ENCODE results near the gene TGFB1.

Gene TGFB1

GRCh38 chr19:41366089-41366488 lies 12.4 kb upstream of the TGFB1 start:
- Histone ChIP-seq H3K27ac (ENCODE audit: low read length) (no peak overlapping the region), H3K9me3 (ENCODE audit: control insufficient read depth, low read depth, low read length) (no peaks in the 10 kb centered on the region), H3K36me3 (ENCODE audit: control insufficient read depth, low read depth, low read length) (no peaks in the 10 kb centered on the region), H3K4me1 (ENCODE audit: control insufficient read depth, low read depth, low read length) (peaks cover 3% of the 10 kb centered on the region), H3K9ac (ENCODE audit: low read length) (no peak overlapping the region), H3K4me3 (ENCODE audit: low read length) (no peak overlapping the region), H3K27me3 (ENCODE audit: control insufficient read depth, insufficient read depth, low read length) (no peaks in the 10 kb centered on the region)

DNA sequence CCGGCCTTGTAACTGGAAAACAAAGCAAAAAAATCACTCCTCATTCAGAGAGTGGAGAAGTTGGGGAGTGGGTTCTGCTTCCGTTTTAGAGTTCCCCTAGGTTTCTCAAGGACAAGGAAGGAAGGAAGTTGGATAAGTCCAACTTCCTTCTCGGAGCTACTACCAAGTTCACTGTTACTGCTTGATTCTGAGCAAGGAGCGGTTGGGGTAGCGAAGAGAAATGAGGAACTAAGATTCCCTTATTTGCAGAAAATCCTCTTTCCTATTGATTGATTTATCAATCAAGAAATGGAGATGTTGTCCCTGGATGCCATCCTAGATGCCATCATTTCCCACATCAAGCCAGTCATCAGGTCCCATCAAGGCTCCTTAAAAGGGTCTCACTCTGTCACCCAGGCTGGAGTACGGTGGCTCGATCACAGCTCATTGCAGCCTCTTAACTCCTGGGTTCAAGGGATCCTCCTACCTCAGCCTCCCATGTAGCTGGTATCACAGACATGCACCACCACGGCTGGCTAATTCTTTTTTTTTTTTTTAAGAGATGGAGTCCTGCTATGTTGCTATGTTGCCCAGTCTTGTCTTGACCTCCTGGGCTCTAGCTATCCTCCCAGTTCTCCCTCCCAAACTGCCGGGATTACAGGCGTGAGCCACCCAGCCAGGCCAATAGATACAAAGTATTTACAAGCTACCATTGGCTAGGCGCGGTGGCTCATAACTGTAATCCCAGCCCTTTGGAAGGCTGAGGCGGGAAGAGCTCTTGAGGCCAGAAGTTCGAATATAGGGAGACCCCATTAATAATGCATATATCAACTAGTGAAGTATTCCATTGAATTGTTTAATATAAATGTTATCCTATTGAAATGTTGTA lies 11.0 kb upstream of the TGFB1 start:
- Histone ChIP-seq H3K4me3 (ENCODE audit: low read length) (peak overlapping the region; percentile 98), H3K36me3 (ENCODE audit: control insufficient read depth, low read depth, low read length) (no peaks in the 10 kb centered on the region), H3K9me3 (ENCODE audit: control insufficient read depth, low read depth, low read length) (no peaks in the 10 kb centered on the region), H3K4me1 (ENCODE audit: control insufficient read depth, low read depth, low read length) (peaks cover 3% of the 10 kb centered on the region), H3K9ac (ENCODE audit: low read length) (peak overlapping the region; percentile 99), H3K27ac (ENCODE audit: low read length) (peak overlapping the region; percentile 99), H3K27me3 (ENCODE audit: control insufficient read depth, insufficient read depth, low read length) (no peaks in the 10 kb centered on the region)

GRCh38 chr19:41363753-41364523 lies 10.2 kb upstream of the TGFB1 start, which contains the start of gene B9D2:
TSS of gene B9D2 (minus strand) at chr19:41364149. CDS start at chr19:41363519, 630 bp downstream.
- Histone ChIP-seq H3K27me3 (ENCODE audit: control insufficient read depth, insufficient read depth, low read length) (no peaks in the 10 kb centered on the region), H3K4me3 (ENCODE audit: low read length) (peak within 1 kb of the TSS; percentile 98), H3K36me3 (ENCODE audit: control insufficient read depth, low read depth, low read length) (no peaks in the 10 kb centered on the region), H3K4me1 (ENCODE audit: control insufficient read depth, low read depth, low read length) (peaks cover 3% of the 10 kb centered on the region), H3K9me3 (ENCODE audit: control insufficient read depth, low read depth, low read length) (no peaks in the 10 kb centered on the region), H3K27ac (ENCODE audit: low read length) (peak within 1 kb of the TSS; percentile 99), H3K9ac (ENCODE audit: low read length) (peak within 1 kb of the TSS; percentile 99)

GRCh38 chr19:41363371-41363752 lies 9.6 kb upstream of the TGFB1 start:
- Histone ChIP-seq H3K4me1 (ENCODE audit: control insufficient read depth, low read depth, low read length) (peaks cover 3% of the 10 kb centered on the region), H3K4me3 (ENCODE audit: low read length) (peak overlapping the region; percentile 98), H3K27ac (ENCODE audit: low read length) (peak overlapping the region; percentile 99), H3K27me3 (ENCODE audit: control insufficient read depth, insufficient read depth, low read length) (no peaks in the 10 kb centered on the region), H3K9me3 (ENCODE audit: control insufficient read depth, low read depth, low read length) (no peaks in the 10 kb centered on the region), H3K9ac (ENCODE audit: low read length) (peak overlapping the region; percentile 99), H3K36me3 (ENCODE audit: control insufficient read depth, low read depth, low read length) (no peaks in the 10 kb centered on the region)

DNA sequence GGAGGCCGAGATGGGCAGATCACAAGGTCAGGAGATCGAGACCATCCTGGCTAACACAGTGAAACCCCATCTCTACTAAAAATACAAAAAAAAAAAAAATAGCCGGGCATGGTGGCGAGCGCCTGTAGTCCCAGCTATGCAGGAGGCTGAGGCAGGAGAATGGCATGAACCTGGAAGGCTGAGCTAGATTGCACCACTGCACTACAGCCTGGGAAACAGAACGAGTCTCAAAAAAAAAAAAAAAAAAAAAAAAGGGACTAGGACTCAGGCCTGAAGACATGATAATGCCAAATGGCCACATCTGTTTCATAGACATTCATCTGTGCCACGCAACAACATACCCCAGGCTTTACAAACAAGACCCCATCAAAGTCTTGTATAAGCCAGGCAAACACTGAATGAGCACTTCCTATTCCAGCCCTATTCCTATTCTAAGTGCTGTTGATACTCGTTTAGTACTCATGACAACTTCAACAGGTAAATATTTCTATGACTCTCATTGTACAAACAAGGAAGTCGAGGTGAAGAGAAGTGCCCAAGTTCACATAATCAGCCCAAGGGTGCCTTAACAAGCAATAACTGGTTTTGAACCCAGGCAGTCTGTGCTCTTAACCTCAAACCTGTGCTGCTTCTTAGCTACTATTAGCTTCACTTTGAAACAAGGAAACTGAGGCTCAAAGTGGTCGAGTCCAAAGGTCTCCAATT lies 8.6 kb upstream of the TGFB1 start:
- no peak overlapping the region for H3K9ac ChIP-seq (ENCODE audit: low read length)

DNA sequence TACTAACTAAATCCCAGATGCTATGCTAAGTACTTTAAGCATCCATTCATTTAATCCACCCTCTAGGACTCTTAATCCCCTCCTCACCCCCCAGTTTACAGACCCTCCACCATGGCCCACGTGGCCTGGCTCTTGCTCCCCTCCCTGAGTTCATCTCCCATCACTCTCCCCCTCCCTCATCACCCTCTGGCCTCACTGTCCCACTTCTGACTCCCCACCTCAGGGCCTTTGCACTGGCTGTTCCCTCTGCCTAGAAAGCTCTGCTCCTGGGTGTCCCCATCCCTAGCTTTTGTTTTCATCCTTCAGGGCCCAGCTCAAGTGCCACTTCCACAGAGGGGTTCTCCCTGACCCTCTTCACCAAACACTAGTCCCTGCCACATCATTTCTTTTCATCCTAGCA lies 6.0 kb upstream of the TGFB1 start:
- Histone ChIP-seq H3K9me3 (ENCODE audit: control insufficient read depth, low read depth, low read length) (no peaks in the 10 kb centered on the region), H3K27me3 (ENCODE audit: control insufficient read depth, insufficient read depth, low read length) (no peaks in the 10 kb centered on the region), H3K4me3 (ENCODE audit: low read length) (no peak overlapping the region), H3K4me1 (ENCODE audit: control insufficient read depth, low read depth, low read length) (peaks cover 3% of the 10 kb centered on the region), H3K27ac (ENCODE audit: low read length) (no peak overlapping the region), H3K9ac (ENCODE audit: low read length) (no peak overlapping the region), H3K36me3 (ENCODE audit: control insufficient read depth, low read depth, low read length) (no peaks in the 10 kb centered on the region)

More for the DNA sequence above, 8.6 kb upstream of the TGFB1 start:
- Histone ChIP-seq H3K4me3 (ENCODE audit: low read length) (no peak overlapping the region), H3K36me3 (ENCODE audit: control insufficient read depth, low read depth, low read length) (no peaks in the 10 kb centered on the region), H3K9me3 (ENCODE audit: control insufficient read depth, low read depth, low read length) (no peaks in the 10 kb centered on the region), H3K27ac (ENCODE audit: low read length) (no peak overlapping the region), H3K4me1 (ENCODE audit: control insufficient read depth, low read depth, low read length) (peaks cover 3% of the 10 kb centered on the region), H3K27me3 (ENCODE audit: control insufficient read depth, insufficient read depth, low read length) (no peaks in the 10 kb centered on the region)

- no peak overlapping the region for H3K4me3 ChIP-seq (ENCODE audit: low read length)
- H3K9ac ChIP-seq (ENCODE audit: low read length): no peak overlapping the region
- no peaks in the 10 kb centered on the region for H3K9me3 ChIP-seq (ENCODE audit: control insufficient read depth, low read depth, low read length)
- H3K27ac ChIP-seq (ENCODE audit: low read length): no peak overlapping the region
- no peaks in the 10 kb centered on the region for H3K4me1 ChIP-seq (ENCODE audit: control insufficient read depth, low read depth, low read length)
- peaks cover 13% of the 10 kb centered on the region for H3K27me3 ChIP-seq (ENCODE audit: control insufficient read depth, insufficient read depth, low read length)
- H3K36me3 ChIP-seq (ENCODE audit: control insufficient read depth, low read depth, low read length): no peaks in the 10 kb centered on the region
Measured at GRCh38 chr19:41357746-41358145, 4.0 kb upstream of the TGFB1 start.

GRCh38 chr19:41356984-41357739 lies 3.4 kb upstream of the TGFB1 start:
- Histone ChIP-seq H3K9me3 (ENCODE audit: control insufficient read depth, low read depth, low read length) (no peaks in the 10 kb centered on the region), H3K4me1 (ENCODE audit: control insufficient read depth, low read depth, low read length) (no peaks in the 10 kb centered on the region), H3K36me3 (ENCODE audit: control insufficient read depth, low read depth, low read length) (no peaks in the 10 kb centered on the region), H3K27me3 (ENCODE audit: control insufficient read depth, insufficient read depth, low read length) (peaks cover 19% of the 10 kb centered on the region), H3K27ac (ENCODE audit: low read length) (no peak overlapping the region), H3K4me3 (ENCODE audit: low read length) (no peak overlapping the region), H3K9ac (ENCODE audit: low read length) (no peak overlapping the region)

GRCh38 chr19:41355802-41356201 lies 2.1 kb upstream of the TGFB1 start:
- Histone ChIP-seq H3K4me1 (ENCODE audit: control insufficient read depth, low read depth, low read length) (peaks cover 3% of the 10 kb centered on the region), H3K36me3 (ENCODE audit: control insufficient read depth, low read depth, low read length) (no peaks in the 10 kb centered on the region), H3K9me3 (ENCODE audit: control insufficient read depth, low read depth, low read length) (no peaks in the 10 kb centered on the region), H3K27ac (ENCODE audit: low read length) (no peak overlapping the region), H3K4me3 (ENCODE audit: low read length) (no peak overlapping the region), H3K9ac (ENCODE audit: low read length) (no peak overlapping the region), H3K27me3 (ENCODE audit: control insufficient read depth, insufficient read depth, low read length) (peaks cover 32% of the 10 kb centered on the region)

DNA sequence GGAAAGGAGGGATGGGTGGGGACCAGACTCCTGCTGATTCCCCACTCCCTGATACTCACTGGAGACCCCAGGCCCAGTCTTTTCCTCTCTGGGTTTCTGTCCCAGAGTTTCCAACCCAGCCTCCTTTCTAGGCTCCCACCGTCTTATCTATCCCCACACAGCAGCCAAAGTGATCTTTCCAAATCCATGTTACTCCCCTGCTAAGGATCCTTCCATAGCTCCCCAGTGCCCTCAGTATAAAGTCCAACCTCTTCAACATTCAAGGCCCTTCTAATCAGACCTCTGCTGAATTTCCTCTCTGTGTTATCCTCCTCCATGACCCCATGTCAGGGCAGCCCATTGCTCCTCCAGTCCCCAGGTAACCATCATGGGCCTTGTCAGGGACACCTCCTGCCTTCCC lies 1.3 kb upstream of the TGFB1 start:
- Histone ChIP-seq H3K27ac (ENCODE audit: low read length) (no peak overlapping the region), H3K36me3 (ENCODE audit: control insufficient read depth, low read depth, low read length) (no peaks in the 10 kb centered on the region)

More for the DNA sequence above, 1.3 kb upstream of the TGFB1 start:
- H3K4me3 ChIP-seq (ENCODE audit: low read length): no peak overlapping the region
- H3K9me3 ChIP-seq (ENCODE audit: control insufficient read depth, low read depth, low read length): no peaks in the 10 kb centered on the region
- H3K4me1 ChIP-seq (ENCODE audit: control insufficient read depth, low read depth, low read length): peaks cover 6% of the 10 kb centered on the region
- no peak overlapping the region for H3K9ac ChIP-seq (ENCODE audit: low read length)
- H3K27me3 ChIP-seq (ENCODE audit: control insufficient read depth, insufficient read depth, low read length): peaks cover 40% of the 10 kb centered on the region

All from iPS-18a (cell line).